Neural progenitor cell (in vitro differentiated cells): Measurements from ENCODE around the gene GATAD2A. TPM values are rescaled to one million over a fixed set of nuclear protein-coding genes. Genes with fewer than 3 reads are reported as not detected.

ENCODE experiments used
- DNase-seq: peaks from one replicate; pipeline ENCODE4 v3.0.0-alpha.2; 2016; ENCODE audit warnings: low spot score
- H2AFZ ChIP-seq: fragments of 200-600 bp; sonication (generic); replicated peaks from 2 replicates; pipeline ENCODE4 v1.6.1; 2016; ENCODE audit warnings: antibody characterized with exemption
- H3F3A ChIP-seq: fragments of 200-600 bp; sonication (generic); 2 replicates; pipeline ENCODE4 v1.6.1; 2016; ENCODE audit warnings: antibody characterized with exemption, low read depth
- H3K27ac ChIP-seq: fragments of 200-600 bp; sonication (generic); 2 replicates; pipeline ENCODE4 v1.5.1; 2016; ENCODE audit warnings: mild to moderate bottlenecking
- H3K27me3 ChIP-seq: fragments of 200-600 bp; sonication (generic); 2 replicates; pipeline ENCODE4 v1.6.1; 2016; ENCODE audit warnings: mild to moderate bottlenecking, moderate library complexity
- H3K36me3 ChIP-seq: fragments of 200-600 bp; sonication (generic); 2 replicates; pipeline ENCODE4 v1.5.1; 2016
- H3K4me1 ChIP-seq: fragments of 200-600 bp; sonication (generic); 2 replicates; pipeline ENCODE4 v1.6.1; 2016; ENCODE audit warnings: mixed run types
- H3K4me2 ChIP-seq: fragments of 200-600 bp; sonication (generic); 2 replicates; pipeline ENCODE4 v1.6.1; 2016
- H3K4me3 ChIP-seq: fragments of 200-600 bp; sonication (generic); 2 replicates; pipeline ENCODE4 v1.5.1; 2016
- H3K79me2 ChIP-seq: fragments of 200-600 bp; sonication (generic); 2 replicates; pipeline ENCODE4 v1.6.1; 2016; ENCODE audit warnings: low read depth
- H3K9ac ChIP-seq: fragments of 200-600 bp; sonication (generic); 2 replicates; pipeline ENCODE4 v1.6.1; 2016
- H3K9me3 ChIP-seq: fragments of 200-600 bp; sonication (generic); 2 replicates; pipeline ENCODE4 v1.5.1; 2016; ENCODE audit warnings: low read depth
- H4K20me1 ChIP-seq: fragments of 200-600 bp; sonication (generic); 2 replicates; pipeline ENCODE4 v1.6.1; 2016; ENCODE audit warnings: low read depth
- H3K27ac Mint-ChIP-seq: 3 replicates; pipeline ENCODE4 v1.8.0; 2021; ENCODE audit warnings: mixed read lengths
- H3K27me3 Mint-ChIP-seq: 2 replicates; pipeline ENCODE4 v1.8.0; 2022; ENCODE audit warnings: low read depth, mild to moderate bottlenecking, inconsistent platforms, moderate library complexity, mixed read lengths; ENCODE audit not compliant: insufficient read depth
- H3K36me3 Mint-ChIP-seq: 3 replicates; pipeline ENCODE4 v1.8.0; 2021; ENCODE audit warnings: mixed read lengths
- H3K4me1 Mint-ChIP-seq: 3 replicates; pipeline ENCODE4 v1.8.0; 2021; ENCODE audit warnings: mixed read lengths
- H3K4me3 Mint-ChIP-seq: 3 replicates; pipeline ENCODE4 v1.8.0; 2021; ENCODE audit warnings: mild to moderate bottlenecking, moderate library complexity, mixed read lengths
- H3K9me3 Mint-ChIP-seq: 3 replicates; pipeline ENCODE4 v1.8.0; 2020; ENCODE audit warnings: mixed read lengths
- EZH2 ChIP-seq: fragments of 200-600 bp; sonication (generic); IDR thresholded peaks from 2 replicates; pipeline ENCODE4 v1.6.1; 2017; ENCODE audit warnings: antibody characterized with exemption, mild to moderate bottlenecking, moderate library complexity
- EZH2phosphoT487 ChIP-seq: fragments of 200-600 bp; sonication (generic); IDR thresholded peaks from 2 replicates; pipeline ENCODE4 v1.6.1; 2017; ENCODE audit warnings: antibody characterized with exemption
- microRNA counts: library from miRNA; unstranded; fragments of <30 nt; microRNA quantifications from one replicate; lab custom pipeline; 2016
- microRNA-seq: library from miRNA; unstranded; fragments of <30 nt; microRNA quantifications from one replicate; pipeline ENCODE4, GENCODE V29; 2016
- small RNA-seq: library from RNA; depleted of rRNA; stranded (forward); fragments of <200 nt; gene quantifications from one replicate; pipeline ENCODE3, GENCODE V24; 2015
- total RNA-seq: library from RNA; depleted of rRNA; stranded (reverse); fragments of >200 nt; gene quantifications from 2 replicates; pipeline ENCODE4 v1.2.3, GENCODE V29; 2015; ENCODE audit warnings: low replicate concordance
- TF ChIP-seq, protein P1 (sequence below): fragments of 200-600 bp; sonication (generic); IDR thresholded peaks from 2 replicates; pipeline ENCODE4 v1.5.1; 2017; ENCODE audit warnings: antibody characterized with exemption, mild to moderate bottlenecking

The GATAD2A gene
- total RNA-seq, 1 donor from 2014 or later: 37.9 TPM

DNA sequence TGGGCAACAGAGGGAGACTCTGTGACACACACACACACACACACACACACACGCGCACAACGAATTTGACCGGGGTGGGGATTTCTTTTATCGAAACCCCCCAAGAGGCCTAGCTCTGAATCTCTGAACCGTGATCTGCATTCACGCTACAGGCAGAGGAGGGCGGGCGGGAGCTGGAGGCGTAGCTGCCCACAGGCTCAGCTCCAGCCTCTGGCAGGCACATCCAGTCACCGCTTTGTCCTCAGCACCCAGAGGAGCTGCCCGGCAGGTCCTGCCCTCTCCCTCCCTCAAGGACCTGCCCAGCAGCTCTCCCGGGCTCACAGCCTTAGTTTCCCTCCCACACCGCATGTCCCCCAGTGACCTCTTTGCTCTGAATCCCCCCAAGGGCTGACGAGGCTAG is 152.6 kb downstream of the GATAD2A start:
- TF ChIP-seq EZH2: no peak
- no peak for TF ChIP-seq EZH2phosphoT487
- TF ChIP-seq, protein P1, sequence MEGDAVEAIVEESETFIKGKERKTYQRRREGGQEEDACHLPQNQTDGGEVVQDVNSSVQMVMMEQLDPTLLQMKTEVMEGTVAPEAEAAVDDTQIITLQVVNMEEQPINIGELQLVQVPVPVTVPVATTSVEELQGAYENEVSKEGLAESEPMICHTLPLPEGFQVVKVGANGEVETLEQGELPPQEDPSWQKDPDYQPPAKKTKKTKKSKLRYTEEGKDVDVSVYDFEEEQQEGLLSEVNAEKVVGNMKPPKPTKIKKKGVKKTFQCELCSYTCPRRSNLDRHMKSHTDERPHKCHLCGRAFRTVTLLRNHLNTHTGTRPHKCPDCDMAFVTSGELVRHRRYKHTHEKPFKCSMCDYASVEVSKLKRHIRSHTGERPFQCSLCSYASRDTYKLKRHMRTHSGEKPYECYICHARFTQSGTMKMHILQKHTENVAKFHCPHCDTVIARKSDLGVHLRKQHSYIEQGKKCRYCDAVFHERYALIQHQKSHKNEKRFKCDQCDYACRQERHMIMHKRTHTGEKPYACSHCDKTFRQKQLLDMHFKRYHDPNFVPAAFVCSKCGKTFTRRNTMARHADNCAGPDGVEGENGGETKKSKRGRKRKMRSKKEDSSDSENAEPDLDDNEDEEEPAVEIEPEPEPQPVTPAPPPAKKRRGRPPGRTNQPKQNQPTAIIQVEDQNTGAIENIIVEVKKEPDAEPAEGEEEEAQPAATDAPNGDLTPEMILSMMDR: no peak
- no peaks in the 10 kb centered on the region for H3K9me3 Mint-ChIP-seq
- H3K27me3 Mint-ChIP-seq: peaks cover 2% of the 10 kb centered on the region
- no peaks in the 10 kb centered on the region for H3K36me3 ChIP-seq
- no peaks in the 10 kb centered on the region for H3F3A ChIP-seq
- H3K4me3 ChIP-seq: no peak overlapping the region
- H3K79me2 ChIP-seq: no peaks in the 10 kb centered on the region
- H3K36me3 Mint-ChIP-seq: peaks cover 7% of the 10 kb centered on the region
- no peak overlapping the region for H3K4me2 ChIP-seq
- no peak overlapping the region for H3K27ac Mint-ChIP-seq
- H3K9ac ChIP-seq: no peak overlapping the region
- H3K4me1 ChIP-seq: no peaks in the 10 kb centered on the region
- DNase-seq: no peak
- H3K27me3 ChIP-seq: no peaks in the 10 kb centered on the region
- H3K4me3 Mint-ChIP-seq: no peak overlapping the region
- H4K20me1 ChIP-seq: no peaks in the 10 kb centered on the region
- no peaks in the 10 kb centered on the region for H3K9me3 ChIP-seq
- H2AFZ ChIP-seq: no peak overlapping the region
- no peak overlapping the region for H3K27ac ChIP-seq
- no peaks in the 10 kb centered on the region for H3K4me1 Mint-ChIP-seq

MicroRNAs within 50 kb of the gene (microRNA counts, 767-probe panel; counts per million panel counts)
- microRNA hsa-miR-640 (lab: Ali Mortazavi, UCI): 460 counts per million, percentile 90 among the panel's probes with 10 or more counts

Small RNAs within 50 kb of the gene (microRNA-seq; reads per million reads assigned to microRNA genes)
- gene MIR640: not detected

Small RNAs within 50 kb of the gene (small RNA-seq; reads per million reads assigned to genes)
- gene MIR640: not detected

Other genes starting within 250 kb of the GATAD2A start
- 0.15 TPM in 1 of 2 replicates, not detected in the other for gene MEF2B, start 235.4 kb upstream of the GATAD2A start, total RNA-seq
- gene BORCS8, start 213.5 kb upstream of the GATAD2A start, total RNA-seq: 6.3 and 15.1 TPM in 2 replicates
- gene RFXANK, start 213.4 kb upstream of the GATAD2A start, total RNA-seq: 31.2 and 60.9 TPM in 2 replicates
- gene NR2C2AP, start 202.3 kb upstream of the GATAD2A start, total RNA-seq: 7.6 and 9.6 TPM in 2 replicates
- gene NCAN, start 193.7 kb upstream of the GATAD2A start, total RNA-seq: 4.8 and 12.9 TPM in 2 replicates
- gene TM6SF2, start 132.4 kb upstream of the GATAD2A start, total RNA-seq: 2.6 and 8.3 TPM in 2 replicates
- gene SUGP1, start 85.2 kb upstream of the GATAD2A start, total RNA-seq: 46.1 and 46.9 TPM in 2 replicates
- gene MAU2, start 84.8 kb upstream of the GATAD2A start, total RNA-seq: 35.0 and 47.3 TPM in 2 replicates
- 4.6 and 7.0 TPM in 2 replicates for gene TSSK6, start 109.9 kb downstream of the GATAD2A start, total RNA-seq
- gene NDUFA13, start 110.5 kb downstream of the GATAD2A start, total RNA-seq: 78.6 and 108 TPM in 2 replicates
- 2.6 and 5.1 TPM in 2 replicates for gene YJEFN3, start 123.2 kb downstream of the GATAD2A start, total RNA-seq
- 1.0 and 3.3 TPM in 2 replicates for gene CILP2, start 132.6 kb downstream of the GATAD2A start, total RNA-seq
- gene PBX4, start 213.0 kb downstream of the GATAD2A start, total RNA-seq: 3.2 and 4.8 TPM in 2 replicates
- 21.2 and 64.8 TPM in 2 replicates for gene LPAR2, start 222.5 kb downstream of the GATAD2A start, total RNA-seq
- 6.4 and 7.9 TPM in 2 replicates for gene GMIP, start 238.0 kb downstream of the GATAD2A start, total RNA-seq